Breast epithelium (tissue), 4 donors: ENCODE data around the gene POLD4. TPM values are rescaled to one million over a fixed set of nuclear protein-coding genes. Genes with fewer than 3 reads are reported as not detected.

Experiments
- DNase-seq, 2 donors: peaks; one replicate each; pipeline ENCODE4 v3.0.0-alpha.2; 2019; ENCODE audit warnings: low spot score in 2 of 2
- H3K27ac ChIP-seq, 2 donors: fragments of 200-600 bp; sonication (generic) in 1 of 2; one replicate each; pipeline ENCODE4 v1.5.1; 2016 to 2019; ENCODE audit warnings: mild to moderate bottlenecking in 1 of 2
- H3K27me3 ChIP-seq, 2 donors: fragments of 200-600 bp; sonication (generic) in 1 of 2; one replicate each; pipeline versions ENCODE4 v1.5.1 to v1.6.0; 2017 to 2019; ENCODE audit warnings: control low read depth in 1 of 2, mild to moderate bottlenecking in 1 of 2
- H3K36me3 ChIP-seq: fragments of 200-600 bp; one replicate; pipeline ENCODE4 v1.5.1; 2019
- H3K4me1 ChIP-seq, 2 donors: fragments of 200-600 bp; sonication (generic); one replicate each; pipeline ENCODE4 v1.5.1; 2016 to 2019; ENCODE audit warnings: control low read depth in 1 of 2
- H3K4me3 ChIP-seq, 3 donors: fragments of 200-600 bp; sonication (generic); 1 replicate in 2 of 3; 2 replicates in 1 of 3; pipeline ENCODE4 v1.5.1; 2016 to 2019; ENCODE audit warnings: mild to moderate bottlenecking in 3 of 3, moderate library complexity in 2 of 3
- H3K9me3 ChIP-seq, 2 donors: fragments of 200-600 bp; sonication (generic) in 1 of 2; one replicate each; pipeline ENCODE4 v1.5.1; 2016 to 2019; ENCODE audit warnings: control low read depth in 1 of 2
- CTCF ChIP-seq, 3 donors: fragments of 450-650 bp; IDR thresholded peaks; one replicate each; pipeline ENCODE4 v1.5.1; 2016 to 2017; ENCODE audit warnings: antibody characterized with exemption in 3 of 3, mild to moderate bottlenecking in 3 of 3, moderate library complexity in 3 of 3
- POLR2A ChIP-seq: fragments of 450-650 bp; IDR thresholded peaks from one replicate; pipeline ENCODE4 v1.6.1; 2016; ENCODE audit warnings: antibody characterized with exemption, mild to moderate bottlenecking, moderate library complexity
- POLR2AphosphoS5 ChIP-seq, 3 donors: sonication (generic); formaldehyde crosslinking; IDR thresholded peaks; one replicate each; pipeline ENCODE4 v1.6.1; 2017; ENCODE audit warnings: antibody characterized with exemption in 3 of 3
- intact Hi-C: fragments of 100-400 bp; cut with DNase I; formaldehyde crosslinking; loops from one replicate; pipeline ENCODE4 v1.15.1; 2023; ENCODE audit warnings: low total_unique reads
- total RNA-seq, 3 donors: library from RNA; depleted of rRNA; stranded (reverse); fragments of >200 nt; gene quantifications; one replicate each; pipeline ENCODE4 v1.1.0, GENCODE V29; 2016

Gene POLD4
- total RNA-seq, 3 donors from 2014 or later = 48.7 to 91.5 (median 69.2) TPM

GRCh38 chr11:67349928-67350465 is 3.3 kb downstream of the POLD4 start:
- TF ChIP-seq CTCF (IDR thresholded peaks at IDR 0.05) = no peak
- no peak for TF ChIP-seq POLR2A
- TF ChIP-seq POLR2AphosphoS5 (IDR thresholded peaks at IDR 0.05) = no peak
- no peaks in the 10 kb centered on the region for H3K9me3 ChIP-seq
- peaks cover 9 to 24% of the 10 kb centered on the region in 2 donors for H3K4me1 ChIP-seq
- intact Hi-C loops = no loop called here
- DNase-seq = no peak
- no peaks in the 10 kb centered on the region for H3K36me3 ChIP-seq
- H3K27ac ChIP-seq = peak overlapping the region in 1 of 2 donors; percentile 2
- H3K27me3 ChIP-seq = no peaks in the 10 kb centered on the region
- no peak overlapping the region for H3K4me3 ChIP-seq

GRCh38 chr11:67349457-67349856 is 3.9 kb downstream of the POLD4 start:
- TF ChIP-seq POLR2A (no peak), CTCF (IDR thresholded peaks at IDR 0.05) (no peak), POLR2AphosphoS5 (IDR thresholded peaks at IDR 0.05) (no peak)
- no peaks in the 10 kb centered on the region for H3K27me3 ChIP-seq
- H3K4me3 ChIP-seq = no peak overlapping the region
- intact Hi-C loops = no loop called here
- peaks cover 4 to 19% of the 10 kb centered on the region in 2 donors for H3K4me1 ChIP-seq
- no peaks in the 10 kb centered on the region for H3K36me3 ChIP-seq
- H3K27ac ChIP-seq = peak overlapping the region; percentile 8 to 17
- no peaks in the 10 kb centered on the region for H3K9me3 ChIP-seq
- no peak for DNase-seq

GRCh38 chr11:67349036-67349435 is 4.3 kb downstream of the POLD4 start:
- no peaks in the 10 kb centered on the region for H3K27me3 ChIP-seq
- intact Hi-C loops = no loop called here
- no peak overlapping the region for H3K4me3 ChIP-seq
- H3K9me3 ChIP-seq = no peaks in the 10 kb centered on the region
- TF ChIP-seq POLR2A (no peak), POLR2AphosphoS5 (IDR thresholded peaks at IDR 0.05) (no peak), CTCF (IDR thresholded peaks at IDR 0.05) (no peak)
- H3K36me3 ChIP-seq = no peaks in the 10 kb centered on the region
- no peak for DNase-seq
- H3K27ac ChIP-seq = peak overlapping the region; percentile 8 to 17
- H3K4me1 ChIP-seq = peaks cover 4 to 15% of the 10 kb centered on the region in 2 donors

GRCh38 chr11:67347964-67348749 is 5.2 kb downstream of the POLD4 start:
- intact Hi-C loops = no loop called here
- DNase-seq = no peak

More at GRCh38 chr11:67347964-67348749, 5.2 kb downstream of the POLD4 start:
- H3K36me3 ChIP-seq = no peaks in the 10 kb centered on the region
- TF ChIP-seq POLR2AphosphoS5 (IDR thresholded peaks at IDR 0.05) = no peak
- no peak for TF ChIP-seq CTCF (IDR thresholded peaks at IDR 0.05)
- no peaks in the 10 kb centered on the region for H3K9me3 ChIP-seq
- H3K27me3 ChIP-seq = no peaks in the 10 kb centered on the region
- H3K27ac ChIP-seq = peak overlapping the region; percentile 17 to 22
- H3K4me1 ChIP-seq = peaks cover 4 to 15% of the 10 kb centered on the region in 2 donors
- no peak overlapping the region for H3K4me3 ChIP-seq
